IPS DF 4.7 (cell line): ENCODE data around the gene MBIP.

Experiments
- DNase-seq: peaks from one replicate; pipeline ENCODE4 v3.0.0-alpha.2; 2013; ENCODE audit warnings: low spot score; ENCODE audit errors: extremely low read depth

Gene MBIP

DNA sequence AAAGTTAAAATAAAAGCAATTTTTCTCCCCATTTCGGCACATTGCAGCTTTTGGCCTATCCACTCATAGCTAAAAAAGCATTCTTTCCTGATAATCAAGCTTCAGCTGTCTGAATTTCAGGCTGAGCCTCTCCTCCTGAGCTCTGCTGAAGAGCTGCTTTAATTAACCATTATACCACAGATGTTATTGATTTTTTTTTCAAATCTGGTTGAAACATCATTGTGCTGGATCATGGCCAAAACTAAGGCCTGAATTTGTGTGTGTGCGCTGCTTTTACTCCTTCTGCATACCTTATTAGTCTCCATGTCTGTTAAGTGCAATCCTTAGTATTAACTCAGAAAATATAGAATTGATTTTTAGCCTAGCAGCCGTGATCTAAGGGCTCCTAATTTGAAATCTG is 52.3 kb downstream of the MBIP start:
- no peak for DNase-seq

DNA sequence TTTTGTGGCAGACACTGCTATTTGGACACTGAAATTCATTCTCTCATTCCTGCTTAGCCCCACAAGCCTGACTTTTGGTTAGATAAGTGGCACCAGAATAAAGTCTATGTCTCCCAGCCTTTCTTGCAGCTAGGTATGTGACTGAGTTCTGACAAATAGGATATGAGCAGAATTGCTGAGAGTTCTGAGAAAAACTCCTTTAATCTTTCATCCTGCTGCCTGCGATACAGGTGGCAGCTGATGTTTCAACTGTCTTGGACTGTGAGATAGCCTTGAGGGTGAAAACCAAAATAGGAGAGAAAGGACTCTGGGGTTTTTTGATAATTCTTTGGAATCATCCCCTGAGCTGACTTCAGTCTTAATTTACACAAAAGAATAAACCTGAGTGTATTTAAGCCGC is 55.8 kb downstream of the MBIP start:
- DNase-seq: no peak

DNA sequence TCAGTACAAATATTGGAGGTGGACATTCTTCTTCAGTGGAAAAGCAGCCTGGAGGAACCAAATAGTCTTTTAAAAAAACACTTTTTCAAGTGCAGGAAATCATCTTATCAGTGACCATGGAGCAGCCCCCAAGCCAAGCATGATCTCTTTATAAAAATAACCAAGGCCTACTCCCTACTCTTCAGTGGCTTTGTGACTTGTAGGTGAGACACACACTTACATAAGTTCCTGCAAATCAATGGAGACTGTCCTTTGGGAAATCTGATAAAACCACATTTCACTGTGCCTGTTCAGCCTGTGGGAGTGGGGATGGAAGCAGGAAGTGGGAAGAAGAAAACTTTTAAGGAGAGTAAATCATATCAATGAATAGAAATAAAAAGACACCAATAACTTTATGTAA is 56.3 kb downstream of the MBIP start:
- DNase-seq: no peak

DNA sequence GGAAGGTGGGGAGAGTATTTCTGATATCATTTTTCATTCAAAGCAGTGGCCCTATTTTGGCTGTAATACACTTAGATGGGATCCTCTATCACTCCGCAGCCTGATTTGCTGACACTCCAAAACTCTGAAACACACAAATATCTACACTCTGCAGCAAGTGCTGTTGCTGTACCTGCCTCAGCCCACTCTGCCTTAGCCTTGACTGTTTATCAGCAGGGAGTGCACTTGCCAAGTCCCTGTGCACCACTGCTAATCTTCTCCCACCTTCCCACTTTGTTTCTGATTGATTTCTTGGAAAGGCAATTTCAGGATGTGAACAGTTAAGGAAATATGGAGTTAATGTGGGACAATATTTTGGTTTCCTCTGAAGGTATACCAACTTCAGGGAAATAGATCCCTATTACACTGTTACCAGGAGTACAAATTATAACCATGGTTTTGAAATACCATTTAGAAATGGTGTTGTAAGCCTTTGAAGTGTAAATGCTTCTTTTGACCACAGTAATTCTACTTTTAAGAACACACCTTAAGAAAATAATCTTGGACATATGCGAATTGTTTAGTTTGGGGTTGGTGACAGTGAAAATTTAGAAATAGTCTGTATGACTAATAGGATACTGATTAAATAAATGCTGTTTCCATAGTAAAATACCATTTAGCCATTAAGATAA is 59.3 kb downstream of the MBIP start:
- DNase-seq: no peak

DNA sequence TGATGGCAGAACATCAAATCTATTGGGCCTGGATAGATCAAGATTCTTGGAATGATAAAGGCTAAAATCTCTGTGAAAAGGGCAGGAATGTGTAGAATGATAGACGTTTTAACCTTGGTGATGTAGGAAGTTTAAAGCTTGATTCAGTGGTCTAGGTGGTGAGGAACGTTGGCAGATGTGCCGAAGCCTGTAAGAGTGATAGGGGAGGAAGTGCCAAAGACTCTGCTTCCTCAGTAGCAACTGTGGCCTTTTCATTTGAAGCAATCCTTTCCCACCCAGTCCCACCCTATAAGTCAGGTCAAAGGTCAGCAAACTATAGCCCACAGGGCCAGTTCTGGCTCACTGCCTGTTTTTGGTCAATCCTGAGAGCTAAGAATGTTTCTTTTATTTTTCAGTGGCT is 62.2 kb downstream of the MBIP start:
- DNase-seq: no peak

DNA sequence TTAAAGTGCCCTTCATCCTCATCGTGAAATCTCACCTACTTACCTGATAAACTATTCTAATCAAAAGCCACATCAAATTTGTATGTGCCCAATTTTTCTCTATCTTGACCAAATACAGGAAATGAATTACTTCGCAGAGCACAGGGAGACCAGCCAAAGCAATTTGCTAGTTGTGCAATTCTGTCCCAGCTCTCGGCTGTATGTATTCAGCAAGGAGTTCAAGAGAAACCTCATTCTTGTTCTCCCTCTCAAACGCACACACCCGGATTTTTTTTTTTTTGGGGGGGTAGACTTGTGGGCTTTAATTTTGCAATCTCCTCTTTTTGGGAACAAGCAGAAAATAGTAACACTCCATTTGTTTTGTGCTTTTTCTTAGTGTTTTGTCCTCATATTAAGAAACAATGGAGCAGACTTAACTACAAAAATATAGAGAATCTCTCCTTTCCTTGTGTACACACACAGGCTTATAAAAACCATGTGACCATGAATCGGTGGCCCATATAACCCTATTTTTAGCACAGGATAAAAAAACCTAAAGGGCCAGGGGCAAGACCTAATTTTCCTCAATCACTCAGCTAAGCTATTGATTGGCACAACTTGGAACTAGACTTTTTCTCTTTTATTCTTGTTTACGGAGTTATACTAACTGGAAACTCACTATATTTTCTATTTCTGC is 64.2 kb downstream of the MBIP start:
- no peak for DNase-seq

DNA sequence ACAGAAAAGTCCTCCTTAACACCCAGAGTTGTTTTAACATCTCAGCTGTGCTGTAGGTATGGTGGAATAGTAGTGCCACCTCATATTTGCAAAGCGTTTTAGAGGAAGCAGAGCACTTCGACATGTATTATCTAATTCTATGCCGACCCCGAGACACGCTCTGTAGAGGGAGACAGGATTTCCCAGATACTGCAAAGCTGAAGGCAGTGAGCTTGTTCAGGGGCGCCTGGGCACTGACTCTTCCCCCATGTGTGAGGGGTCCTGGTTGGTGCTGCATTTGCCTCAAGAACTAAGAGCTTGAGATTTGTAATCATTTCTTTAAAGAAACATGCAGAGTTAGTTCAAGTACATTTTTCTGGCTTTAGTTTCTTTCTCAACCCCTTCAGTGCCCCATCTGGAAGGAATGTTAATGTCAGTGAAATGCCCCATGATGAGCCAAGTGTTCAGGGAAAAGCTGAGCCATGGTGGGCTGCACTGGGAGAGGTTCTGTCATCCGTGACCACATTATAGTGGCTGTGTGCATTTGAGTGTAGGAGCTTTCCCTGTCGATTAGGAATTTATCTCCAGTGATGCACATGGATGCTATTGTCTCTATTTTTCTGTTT is 66.3 kb downstream of the MBIP start:
- no peak for DNase-seq
